WERI-Rb-1 (cell line): Measurements from ENCODE around the gene SYCP2.

Experiments
- DNase-seq: peaks from one replicate; pipeline ENCODE4 v3.0.0-alpha.2; 2020
- H3K27ac ChIP-seq: fragments of 250-450 bp; sonication (Bioruptor Pico); 2 replicates; pipeline ENCODE4 v1.5.1; 2020; ENCODE audit warnings: mild to moderate bottlenecking, moderate library complexity
- H3K27me3 ChIP-seq: fragments of 250-450 bp; sonication (Bioruptor Pico); 2 replicates; pipeline ENCODE4 v1.5.1; 2021; ENCODE audit warnings: mild to moderate bottlenecking, low read depth, moderate library complexity; ENCODE audit not compliant: insufficient read depth, severe bottlenecking
- H3K36me3 ChIP-seq: fragments of 250-450 bp; sonication (Bioruptor Pico); 2 replicates; pipeline ENCODE4 v1.5.1; 2020; ENCODE audit warnings: mild to moderate bottlenecking, moderate library complexity
- H3K4me3 ChIP-seq: 2 replicates; pipeline ENCODE4 v1.5.1; 2011; ENCODE audit warnings: low read depth, mild to moderate bottlenecking, control low read depth, low read length
- H3K9me3 ChIP-seq: fragments of 250-450 bp; sonication (Bioruptor Pico); 2 replicates; pipeline ENCODE4 v1.5.1; 2021; ENCODE audit warnings: mild to moderate bottlenecking, moderate library complexity; ENCODE audit not compliant: severe bottlenecking
- CTCF ChIP-seq: IDR thresholded peaks from 2 replicates; pipeline ENCODE4 v1.5.1; 2011; ENCODE audit warnings: low read depth, mild to moderate bottlenecking, control low read depth, inconsistent platforms, low read length

The SYCP2 gene

GRCh38 chr20:59948212-59948611 lies 14.8 kb upstream of the SYCP2 start:
- Histone ChIP-seq H3K27ac (no peak overlapping the region), H3K4me3 (no peak overlapping the region), H3K9me3 (no peaks in the 10 kb centered on the region), H3K27me3 (no peaks in the 10 kb centered on the region), H3K36me3 (peaks cover 16% of the 10 kb centered on the region)
- DNase-seq: no peak
- TF ChIP-seq CTCF: no peak

GRCh38 chr20:59947376-59947775 lies 13.9 kb upstream of the SYCP2 start:
- Histone ChIP-seq H3K9me3 (no peaks in the 10 kb centered on the region), H3K36me3 (peaks cover 21% of the 10 kb centered on the region), H3K4me3 (no peak overlapping the region), H3K27ac (no peak overlapping the region), H3K27me3 (no peaks in the 10 kb centered on the region)
- no peak for TF ChIP-seq CTCF
- DNase-seq: no peak

GRCh38 chr20:59945731-59946130 lies 12.3 kb upstream of the SYCP2 start:
- H3K9me3 ChIP-seq: no peaks in the 10 kb centered on the region
- H3K27ac ChIP-seq: no peak overlapping the region
- H3K36me3 ChIP-seq: peaks cover 21% of the 10 kb centered on the region
- TF ChIP-seq CTCF: no peak
- H3K27me3 ChIP-seq: no peaks in the 10 kb centered on the region
- H3K4me3 ChIP-seq: no peak overlapping the region
- no peak for DNase-seq

- Histone ChIP-seq H3K27me3 (no peaks in the 10 kb centered on the region), H3K9me3 (no peaks in the 10 kb centered on the region), H3K36me3 (peaks cover 21% of the 10 kb centered on the region), H3K4me3 (no peak overlapping the region), H3K27ac (no peak overlapping the region)
- DNase-seq: no peak
- TF ChIP-seq CTCF: no peak
Observed at GRCh38 chr20:59945175-59945574, 11.7 kb upstream of the SYCP2 start.

- H3K27ac ChIP-seq: no peak overlapping the region
- H3K36me3 ChIP-seq: peaks cover 21% of the 10 kb centered on the region
- TF ChIP-seq CTCF: no peak
- no peak for DNase-seq
- H3K9me3 ChIP-seq: no peaks in the 10 kb centered on the region
- H3K27me3 ChIP-seq: no peaks in the 10 kb centered on the region
- H3K4me3 ChIP-seq: no peak overlapping the region
Observed at GRCh38 chr20:59944726-59945125, 11.3 kb upstream of the SYCP2 start.

- DNase-seq: no peak
- Histone ChIP-seq H3K4me3 (no peak overlapping the region), H3K27me3 (no peaks in the 10 kb centered on the region), H3K9me3 (no peaks in the 10 kb centered on the region), H3K27ac (no peak overlapping the region), H3K36me3 (peaks cover 21% of the 10 kb centered on the region)
- TF ChIP-seq CTCF: no peak
Observed at GRCh38 chr20:59942245-59942644, 8.8 kb upstream of the SYCP2 start.
